ENCODE data around the gene UFSP1.

- TF ChIP-seq CTCF (IDR thresholded peaks at IDR 0.05; ENCODE audit: poor library complexity) (no peak), EZH2 (IDR thresholded peaks at IDR 0.05; ENCODE audit: borderline replicate concordance) (no peak), EZH2phosphoT487 (IDR thresholded peaks at IDR 0.05; ENCODE audit: low read depth, severe bottlenecking, unreplicated experiment) (no peak)
Observed at GRCh38 chr7:100864263-100864845, 25.2 kb downstream of the UFSP1 start.
